Stomach (tissue), 4 donors: ENCODE results near the gene IL16.

Experiments
- EP300 ChIP-seq: sonication (generic); formaldehyde crosslinking; IDR thresholded peaks from one replicate; pipeline ENCODE4 v1.6.1; 2017; ENCODE audit warnings: antibody characterized with exemption
- POLR2A ChIP-seq, 4 donors: fragments of 450-650 bp; IDR thresholded peaks; one replicate each; pipeline ENCODE4 v1.6.1; 2016; ENCODE audit warnings: antibody characterized with exemption in 4 of 4, control low read depth in 2 of 4, mild to moderate bottlenecking in 1 of 4, moderate library complexity in 1 of 4
- TF ChIP-seq, protein P1 (sequence below), 7 experiments: fragments of 450-650 bp in 4 of 7; fragments of 200-600 bp in 3 of 7; sonication (generic) in 3 of 7; IDR thresholded peaks; one replicate each; pipeline ENCODE4 v1.5.1; 2016 to 2019; ENCODE audit warnings: antibody characterized with exemption in 7 of 7, control low read depth in 2 of 7, mild to moderate bottlenecking in 1 of 7

DNA sequence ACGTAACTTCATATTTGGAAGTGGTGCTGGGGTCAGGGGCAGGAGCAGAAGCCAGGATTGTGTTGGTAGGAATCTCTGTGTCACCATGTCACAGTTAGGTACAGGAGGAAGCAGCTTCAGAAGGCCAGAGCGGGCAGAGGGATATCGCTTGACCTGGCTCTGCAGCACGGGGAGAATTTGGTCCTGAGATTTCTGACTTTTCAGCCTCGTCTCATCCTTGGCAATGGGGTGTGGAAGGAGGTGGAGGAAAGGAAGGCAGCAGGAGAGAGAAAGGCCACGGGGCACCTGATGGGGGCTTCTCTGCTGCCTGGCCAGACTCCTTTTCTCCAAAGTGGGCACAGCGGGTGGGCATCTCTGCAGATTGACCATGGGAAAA lies 564 bp downstream of the IL16 start:
- TF ChIP-seq, protein P1, sequence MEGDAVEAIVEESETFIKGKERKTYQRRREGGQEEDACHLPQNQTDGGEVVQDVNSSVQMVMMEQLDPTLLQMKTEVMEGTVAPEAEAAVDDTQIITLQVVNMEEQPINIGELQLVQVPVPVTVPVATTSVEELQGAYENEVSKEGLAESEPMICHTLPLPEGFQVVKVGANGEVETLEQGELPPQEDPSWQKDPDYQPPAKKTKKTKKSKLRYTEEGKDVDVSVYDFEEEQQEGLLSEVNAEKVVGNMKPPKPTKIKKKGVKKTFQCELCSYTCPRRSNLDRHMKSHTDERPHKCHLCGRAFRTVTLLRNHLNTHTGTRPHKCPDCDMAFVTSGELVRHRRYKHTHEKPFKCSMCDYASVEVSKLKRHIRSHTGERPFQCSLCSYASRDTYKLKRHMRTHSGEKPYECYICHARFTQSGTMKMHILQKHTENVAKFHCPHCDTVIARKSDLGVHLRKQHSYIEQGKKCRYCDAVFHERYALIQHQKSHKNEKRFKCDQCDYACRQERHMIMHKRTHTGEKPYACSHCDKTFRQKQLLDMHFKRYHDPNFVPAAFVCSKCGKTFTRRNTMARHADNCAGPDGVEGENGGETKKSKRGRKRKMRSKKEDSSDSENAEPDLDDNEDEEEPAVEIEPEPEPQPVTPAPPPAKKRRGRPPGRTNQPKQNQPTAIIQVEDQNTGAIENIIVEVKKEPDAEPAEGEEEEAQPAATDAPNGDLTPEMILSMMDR (IDR thresholded peaks at IDR 0.05): no peak
- TF ChIP-seq EP300 (no peak), POLR2A (IDR thresholded peaks at IDR 0.05) (no peak)
